HG02623 (cell line): ENCODE measurements around the gene RNF126.

ENCODE experiments used
- ATAC-seq: cut with Tn5 transposase; IDR thresholded peaks from one replicate; pipeline ENCODE4 v1.9.1; 2021; ENCODE audit warnings: moderate library complexity; ENCODE audit not compliant: unreplicated experiment

The RNF126 gene

DNA sequence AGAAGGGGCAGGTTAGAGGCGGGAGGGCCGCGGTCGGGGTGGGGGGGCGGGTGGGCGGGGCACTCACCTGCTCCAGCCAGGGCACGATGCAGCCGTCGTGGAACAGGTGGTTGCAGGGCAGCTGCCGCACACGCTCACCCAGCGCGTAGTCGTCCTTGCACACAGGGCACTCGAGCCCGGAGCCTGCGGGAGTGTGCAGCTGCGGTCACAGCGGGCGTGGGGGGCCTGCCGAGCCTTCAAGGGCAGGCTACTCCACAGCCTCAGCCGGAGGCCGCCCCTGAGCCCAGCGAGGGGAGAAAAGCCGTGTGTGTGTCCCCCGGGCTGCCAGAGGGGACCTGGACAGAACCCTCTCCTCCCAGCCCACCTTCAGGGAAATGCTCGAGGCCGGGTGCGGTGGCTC is 14.7 kb downstream of the RNF126 start:
- ATAC-seq, result no peak

DNA sequence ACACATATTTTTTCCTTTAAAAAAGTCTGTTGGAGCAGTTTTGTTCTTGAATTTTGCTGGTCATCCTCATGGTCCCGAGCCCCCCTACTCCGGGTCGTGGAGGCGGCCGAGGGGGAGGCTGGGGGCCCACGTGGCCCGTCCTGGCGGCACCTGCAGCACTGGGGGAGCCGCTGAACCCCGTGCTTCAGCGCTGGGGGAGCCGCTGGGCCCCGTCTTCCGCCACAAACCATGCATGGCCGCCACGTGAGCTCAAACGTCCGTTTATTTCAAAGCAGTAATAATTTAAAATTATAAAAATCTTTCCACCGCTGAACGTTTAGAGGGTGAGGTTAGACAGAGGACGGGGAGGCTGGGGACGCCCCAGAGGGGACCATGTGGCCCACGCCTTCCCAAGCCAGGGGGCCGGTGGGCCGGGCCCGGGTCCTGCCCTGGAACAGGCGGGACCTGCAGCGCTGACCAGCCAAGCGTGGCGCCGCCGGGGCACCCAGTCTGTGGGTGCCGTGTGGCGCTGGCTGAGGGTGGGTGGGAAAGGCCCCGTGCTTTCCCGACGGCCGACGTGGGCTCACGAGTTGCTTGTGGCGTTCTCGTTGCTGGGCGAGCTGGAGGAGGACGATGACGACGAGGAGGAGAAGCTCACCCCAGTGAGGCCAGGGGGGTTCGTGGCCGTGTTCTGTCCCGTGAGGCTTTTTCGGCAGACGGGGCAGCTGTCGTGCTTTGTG is 15.3 kb downstream of the RNF126 start:
- ATAC-seq, result no peak

- no peak for ATAC-seq
Measured at GRCh38 chr19:646779-647565, 16.0 kb downstream of the RNF126 start.

DNA sequence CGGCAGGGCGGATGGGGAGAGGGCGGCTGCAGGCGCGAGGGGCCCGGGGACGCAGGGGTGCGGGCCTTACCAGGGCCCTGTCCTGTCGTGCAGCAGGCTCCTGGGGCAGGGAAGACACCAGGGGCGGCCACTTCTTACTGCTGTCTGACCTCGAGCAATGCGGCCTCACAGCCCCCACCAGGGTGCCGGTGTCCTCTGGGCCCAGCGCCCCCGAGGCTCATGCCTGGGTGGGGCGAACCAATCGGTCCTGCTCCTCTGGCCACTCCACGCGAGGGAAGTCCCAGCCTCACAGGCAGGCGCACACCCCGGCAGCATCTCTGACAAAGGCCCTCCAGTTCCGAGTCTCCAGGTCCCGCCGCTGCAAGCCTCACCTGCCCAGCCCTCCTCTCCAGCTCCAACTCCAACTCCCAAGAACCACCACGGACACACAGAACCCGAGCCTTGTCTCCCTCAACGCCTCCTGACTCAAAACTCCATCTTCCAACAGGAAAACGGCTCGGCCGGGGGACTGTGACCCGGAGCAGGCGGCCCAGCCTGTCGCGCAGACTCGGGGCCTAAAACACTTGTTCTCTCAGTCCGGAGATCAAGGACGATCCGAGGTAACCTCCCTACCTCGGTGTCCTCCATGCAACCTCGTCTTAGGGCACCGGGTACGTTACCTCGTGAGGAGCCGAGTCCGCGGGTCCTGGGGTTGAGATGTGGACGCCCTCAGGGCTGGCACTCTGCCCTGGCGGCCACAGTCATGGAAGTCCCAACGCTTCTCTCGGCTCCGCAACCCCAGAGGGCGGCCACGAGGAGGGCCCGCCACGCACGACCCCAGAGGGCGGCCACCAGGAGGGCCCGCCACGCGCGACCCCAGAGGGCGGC is 16.9 kb downstream of the RNF126 start:
- ATAC-seq, result no peak

GRCh38 chr19:644789-645188 is 18.2 kb downstream of the RNF126 start:
- ATAC-seq, result no peak

DNA sequence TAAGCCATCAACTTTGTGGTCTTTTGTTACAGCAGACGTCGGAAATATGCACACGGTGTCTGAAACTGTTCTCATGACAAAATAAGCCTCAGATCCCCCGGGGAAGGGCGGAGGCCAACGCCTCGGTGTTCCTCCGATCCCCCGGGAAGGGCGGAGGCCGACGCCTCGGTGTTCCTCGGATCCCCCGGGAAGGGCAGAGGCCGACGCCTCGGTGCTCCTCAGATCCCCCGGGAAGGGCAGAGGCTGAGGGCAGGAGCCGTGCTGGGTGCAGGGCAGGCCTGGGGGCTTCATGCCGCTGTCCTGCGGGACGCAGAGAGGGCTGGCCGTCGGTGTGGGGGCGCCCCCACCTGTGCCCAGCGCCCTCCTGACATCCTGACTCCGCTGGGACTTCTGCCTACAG is 18.7 kb downstream of the RNF126 start:
- ATAC-seq, result no peak

- no peak for ATAC-seq
Measured at GRCh38 chr19:643736-644135, 19.3 kb downstream of the RNF126 start.

DNA sequence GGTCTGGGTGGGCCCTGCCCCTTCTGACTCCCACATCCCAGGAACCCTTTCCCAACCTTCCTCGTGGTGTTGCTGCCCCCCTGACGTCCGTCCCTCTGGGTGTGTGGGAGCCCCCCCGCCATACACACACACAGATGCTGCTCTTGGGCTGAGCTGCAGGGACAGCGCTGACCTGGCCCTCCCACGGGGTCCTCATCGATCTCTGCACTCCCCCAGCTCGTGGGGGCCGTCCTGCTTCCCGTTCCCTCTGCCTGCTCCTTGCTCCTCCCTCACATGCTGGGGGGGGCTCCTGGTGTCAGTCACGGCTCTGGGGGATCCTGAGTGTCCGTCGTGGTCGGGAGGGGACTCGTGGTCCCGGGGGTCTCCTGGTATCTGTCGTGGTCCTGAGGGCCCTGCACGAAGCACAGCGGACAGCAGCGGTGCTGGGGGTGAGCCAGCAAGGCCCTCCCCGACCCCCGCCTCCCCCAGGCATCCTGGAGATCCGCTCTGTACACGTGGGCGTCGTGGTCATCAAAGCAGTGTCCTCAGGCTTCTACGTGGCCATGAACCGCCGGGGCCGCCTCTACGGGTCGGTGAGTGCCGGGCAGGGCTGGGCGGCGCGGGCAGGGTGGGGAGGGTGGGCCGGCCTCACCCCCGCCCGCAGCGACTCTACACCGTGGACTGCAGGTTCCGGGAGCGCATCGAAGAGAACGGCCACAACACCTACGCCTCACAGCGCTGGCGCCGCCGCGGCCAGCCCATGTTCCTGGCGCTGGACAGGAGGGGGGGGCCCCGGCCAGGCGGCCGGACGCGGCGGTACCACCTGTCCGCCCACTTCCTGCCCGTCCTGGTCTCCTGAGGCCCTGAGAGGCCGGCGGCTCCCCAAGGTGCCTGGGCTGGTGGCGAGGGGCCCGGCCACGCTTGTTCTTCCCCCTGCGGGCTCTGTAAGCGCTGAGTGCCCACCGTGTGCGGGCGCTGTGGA is 20.0 kb downstream of the RNF126 start:
- no peak for ATAC-seq

- ATAC-seq, result no peak
Measured at GRCh38 chr19:641702-642101, 21.3 kb downstream of the RNF126 start.

DNA sequence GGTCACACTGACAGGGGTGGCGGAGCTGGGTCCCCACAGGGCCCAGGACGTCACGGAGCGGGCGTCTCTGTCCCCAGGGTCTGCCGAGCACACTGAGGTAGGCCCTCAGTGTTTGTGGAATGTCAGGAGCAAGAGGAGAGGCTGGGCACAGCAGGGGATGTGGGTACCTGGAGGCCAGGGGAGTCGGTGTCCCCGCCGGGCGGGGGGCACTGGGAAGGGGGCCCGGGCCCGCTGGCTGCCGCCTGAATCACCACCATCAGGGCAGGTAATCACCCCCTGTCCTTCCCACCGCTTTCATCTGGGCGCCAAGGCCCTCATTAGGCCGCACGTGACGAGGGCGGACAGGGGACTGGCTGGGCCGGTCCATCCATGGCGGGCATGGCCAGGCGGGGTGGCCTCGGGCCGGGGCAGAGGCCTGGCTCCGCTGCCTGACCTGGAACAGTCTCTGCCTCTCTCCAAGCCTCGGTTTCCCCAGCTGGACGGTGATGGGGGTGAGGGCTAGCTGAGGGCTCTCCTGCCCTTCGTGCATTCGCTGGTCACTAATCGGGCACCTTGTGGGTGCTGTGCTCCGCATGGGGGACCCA is 22.3 kb downstream of the RNF126 start:
- ATAC-seq, result no peak

- ATAC-seq, result no peak
Measured at GRCh38 chr19:640161-640558, 22.9 kb downstream of the RNF126 start.

DNA sequence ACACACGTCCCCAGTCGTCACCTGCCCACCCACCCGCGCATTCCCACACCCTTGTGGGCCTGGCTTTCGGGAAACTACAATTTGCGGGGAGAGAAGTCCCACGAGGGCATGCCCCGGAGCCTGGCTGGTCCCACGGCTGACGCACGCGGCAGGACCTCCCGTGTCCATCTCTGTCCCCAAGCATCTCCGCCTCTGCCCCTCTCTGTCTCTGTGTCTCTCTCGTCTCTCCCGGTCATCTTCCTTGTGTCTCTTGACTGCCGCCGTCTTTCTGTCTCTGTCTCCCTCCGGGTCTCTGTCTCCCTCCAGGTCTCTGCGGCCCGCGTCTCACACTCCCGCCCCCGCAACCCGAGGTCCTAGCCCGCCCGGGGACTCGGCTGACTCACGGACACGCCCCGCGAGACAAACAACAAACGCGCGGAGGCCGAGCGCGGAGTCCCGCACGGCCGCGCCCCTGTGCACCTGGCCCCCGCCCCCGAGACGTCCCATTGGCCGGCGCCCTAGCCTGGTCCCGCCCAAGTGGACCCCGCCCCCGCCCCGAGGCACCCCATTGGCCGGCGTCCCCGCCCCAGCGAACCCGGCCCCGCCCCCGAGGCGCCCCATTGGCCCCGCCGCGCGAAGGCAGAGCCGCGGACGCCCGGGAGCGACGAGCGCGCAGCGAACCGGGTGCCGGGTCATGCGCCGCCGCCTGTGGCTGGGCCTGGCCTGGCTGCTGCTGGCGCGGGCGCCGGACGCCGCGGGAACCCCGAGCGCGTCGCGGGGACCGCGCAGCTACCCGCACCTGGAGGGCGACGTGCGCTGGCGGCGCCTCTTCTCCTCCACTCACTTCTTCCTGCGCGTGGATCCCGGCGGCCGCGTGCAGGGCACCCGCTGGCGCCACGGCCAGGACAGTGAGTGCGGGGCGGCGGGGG is 23.5 kb downstream of the RNF126 start, which contains the start of gene FGF22:
Gene FGF22 (plus strand): TSS at position 627 of the 908 bp plus-strand sequence. CDS start 47 bp downstream, at position 674.
- no peak for ATAC-seq

DNA sequence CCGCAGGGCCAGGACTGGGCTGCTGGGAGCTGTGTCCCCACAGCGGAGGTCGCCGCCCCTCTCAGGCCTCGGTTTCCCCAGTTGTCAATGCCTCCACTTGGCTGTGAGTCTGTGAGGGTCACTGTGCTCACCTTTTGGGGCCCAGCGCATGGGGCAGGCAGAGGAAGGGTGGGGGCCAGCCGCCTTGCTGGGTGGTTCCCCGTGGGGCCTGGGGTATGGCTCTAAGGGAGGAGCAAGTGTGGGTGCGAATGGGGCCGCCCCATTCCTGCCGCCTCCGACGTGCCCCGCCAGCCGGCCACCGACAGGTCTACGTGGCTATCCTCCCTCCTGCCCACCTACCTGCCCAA is 24.1 kb downstream of the RNF126 start:
- no peak for ATAC-seq

- ATAC-seq, result no peak
Measured at GRCh38 chr19:634975-635652, 27.9 kb downstream of the RNF126 start.

DNA sequence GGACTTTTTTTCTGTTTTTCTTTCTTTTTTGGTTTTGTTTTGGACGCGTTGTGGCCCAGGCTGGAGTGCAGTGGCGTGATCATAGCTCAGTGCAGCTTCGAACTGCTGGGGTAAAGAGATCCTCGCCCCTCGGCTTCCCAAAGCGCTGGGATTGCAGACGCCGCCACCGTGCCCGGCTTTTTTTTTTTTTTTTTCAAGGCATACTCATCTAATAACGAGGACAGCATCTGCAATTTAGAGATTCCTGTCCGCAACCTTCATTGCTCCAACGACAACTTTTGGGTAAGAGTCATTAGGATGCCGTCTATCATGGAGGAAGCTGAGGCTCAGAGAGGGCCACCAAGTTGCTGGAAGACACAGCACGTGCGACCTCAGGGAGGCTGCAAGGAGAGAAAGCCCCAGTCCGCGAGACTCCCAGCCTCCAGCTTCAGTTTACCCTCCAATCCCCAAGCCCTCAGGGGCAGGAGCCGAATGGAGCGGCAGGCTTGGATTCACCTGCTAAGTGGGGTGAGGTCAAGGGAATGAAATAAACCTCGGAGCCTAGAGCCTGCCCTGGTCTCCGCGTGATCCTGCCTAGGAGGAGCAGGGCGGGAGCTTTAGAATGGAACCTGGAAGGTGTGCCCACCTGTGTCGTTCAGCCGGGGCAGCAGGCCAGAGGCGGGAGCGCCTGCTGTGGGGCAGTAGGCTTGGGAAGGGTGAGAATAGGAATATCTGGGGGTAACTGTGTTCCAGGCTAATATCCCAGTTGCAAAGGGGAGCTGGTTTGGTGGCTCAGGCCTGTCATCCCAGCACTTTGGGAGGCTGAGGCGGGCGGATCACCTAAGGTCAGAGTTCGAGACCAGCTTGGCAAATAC is 29.0 kb downstream of the RNF126 start:
- ATAC-seq, result no peak

DNA sequence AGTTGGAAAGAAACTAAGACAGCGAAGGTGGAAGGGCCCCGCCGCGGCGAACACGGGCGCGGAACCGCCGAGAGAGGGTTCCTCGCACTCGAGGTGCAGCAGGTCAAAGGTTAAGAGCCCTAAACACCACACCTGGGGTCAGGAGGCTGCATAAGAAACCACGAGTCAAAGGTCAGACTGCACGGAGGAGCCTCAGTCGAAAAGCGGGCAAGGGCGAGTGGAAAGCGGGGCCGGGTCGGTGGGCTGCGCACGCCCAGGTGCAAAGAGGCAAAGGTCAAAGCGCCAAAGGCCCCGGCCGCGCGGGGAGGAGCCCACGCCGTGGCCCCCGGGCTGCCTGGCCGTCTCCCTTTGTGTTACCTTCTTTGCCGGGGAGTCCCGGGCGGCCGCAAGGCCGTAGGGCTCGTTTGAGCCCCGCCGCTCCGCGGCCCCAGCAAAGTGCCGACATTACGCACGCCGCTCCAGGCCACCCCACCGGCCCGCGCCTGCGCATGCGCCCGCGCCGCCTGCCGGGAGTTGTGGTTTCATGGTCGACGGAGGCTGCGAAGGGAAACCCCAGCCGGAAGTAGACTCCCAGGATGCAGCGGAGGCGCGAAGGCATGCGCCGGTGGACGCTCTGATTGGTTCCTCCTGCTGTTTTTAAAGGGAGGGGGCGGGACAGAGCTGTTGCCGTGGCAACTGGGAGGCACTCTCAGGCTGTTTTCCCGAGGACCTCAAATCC is 29.8 kb downstream of the RNF126 start, which contains the start of gene POLRMT:
Gene POLRMT (minus strand): TSS at position 470 of the 718 bp plus-strand sequence. CDS start 25 bp downstream, at position 445.
- peak; percentile 72 for ATAC-seq
